Activated CD8-positive, alpha-beta memory T cell treated with anti-CD3 and anti-CD28 coated beads, Interleukin-2, amount 50 U/mL, for 24 hours (primary cell): ENCODE data around the gene PIGC.

Experiments used
- DNase-seq: peaks from one replicate; pipeline ENCODE4 v3.0.0-alpha.2; 2020; ENCODE audit errors: extremely low read depth

The PIGC gene

GRCh38 chr1:172430128-172430454 lies 13.8 kb downstream of the PIGC start:
- DNase-seq = no peak

GRCh38 chr1:172429331-172430127 lies 14.3 kb downstream of the PIGC start:
- no peak for DNase-seq

- no peak for DNase-seq
Observed at GRCh38 chr1:172427191-172427590, 16.7 kb downstream of the PIGC start.

- DNase-seq = no peak
Observed at GRCh38 chr1:172425339-172425738, 18.5 kb downstream of the PIGC start.

- no peak for DNase-seq
Observed at GRCh38 chr1:172423336-172423735, 20.5 kb downstream of the PIGC start.

- DNase-seq = no peak
Observed at GRCh38 chr1:172421974-172422604, 21.8 kb downstream of the PIGC start.

GRCh38 chr1:172420385-172420784 lies 23.5 kb downstream of the PIGC start, which contains the start of gene C1orf105:
Gene C1orf105, plus strand, starts transcription at chr1:172420685. Its CDS starts 201 bp downstream, at chr1:172420886.
- no peak for DNase-seq

GRCh38 chr1:172417557-172417956 lies 26.3 kb downstream of the PIGC start:
- no peak for DNase-seq

- DNase-seq = no peak
Observed at GRCh38 chr1:172416496-172417035, 27.3 kb downstream of the PIGC start.

- no peak for DNase-seq
Observed at GRCh38 chr1:172414331-172414730, 29.5 kb downstream of the PIGC start.

- DNase-seq = no peak
Observed at GRCh38 chr1:172411791-172412338, 32.0 kb downstream of the PIGC start.

- DNase-seq = no peak
Observed at GRCh38 chr1:172410027-172410426, 33.8 kb downstream of the PIGC start.

GRCh38 chr1:172408958-172409357 lies 34.9 kb downstream of the PIGC start:
- DNase-seq = no peak

GRCh38 chr1:172406968-172407367 lies 36.9 kb downstream of the PIGC start:
- DNase-seq = no peak

- DNase-seq = no peak
Observed at GRCh38 chr1:172405912-172406311, 38.0 kb downstream of the PIGC start.

GRCh38 chr1:172404121-172404520 lies 39.7 kb downstream of the PIGC start:
- no peak for DNase-seq

- DNase-seq = no peak
Observed at GRCh38 chr1:172402878-172403569, 40.8 kb downstream of the PIGC start.

GRCh38 chr1:172401892-172402291 lies 42.0 kb downstream of the PIGC start:
- no peak for DNase-seq

GRCh38 chr1:172401477-172401876 lies 42.4 kb downstream of the PIGC start:
- no peak for DNase-seq

- no peak for DNase-seq
Observed at GRCh38 chr1:172400722-172401105, 43.2 kb downstream of the PIGC start.

- no peak for DNase-seq
Observed at GRCh38 chr1:172399756-172400721, 43.8 kb downstream of the PIGC start.
